HG02840 (cell line): Measurements from ENCODE around the gene ANKRD49.
A peak's percentile ranks its signal among the peaks of the same experiment; 100 is the strongest.

Source experiments
- ATAC-seq: cut with Tn5 transposase; IDR thresholded peaks from one replicate; pipeline ENCODE4 v1.9.1; 2021; ENCODE audit warnings: mild to moderate bottlenecking, moderate library complexity, moderate number of reproducible peaks; ENCODE audit not compliant: unreplicated experiment, low FRiP score

Gene ANKRD49, protein sequence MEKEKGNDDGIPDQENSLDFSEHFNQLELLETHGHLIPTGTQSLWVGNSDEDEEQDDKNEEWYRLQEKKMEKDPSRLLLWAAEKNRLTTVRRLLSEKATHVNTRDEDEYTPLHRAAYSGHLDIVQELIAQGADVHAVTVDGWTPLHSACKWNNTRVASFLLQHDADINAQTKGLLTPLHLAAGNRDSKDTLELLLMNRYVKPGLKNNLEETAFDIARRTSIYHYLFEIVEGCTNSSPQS

DNA sequence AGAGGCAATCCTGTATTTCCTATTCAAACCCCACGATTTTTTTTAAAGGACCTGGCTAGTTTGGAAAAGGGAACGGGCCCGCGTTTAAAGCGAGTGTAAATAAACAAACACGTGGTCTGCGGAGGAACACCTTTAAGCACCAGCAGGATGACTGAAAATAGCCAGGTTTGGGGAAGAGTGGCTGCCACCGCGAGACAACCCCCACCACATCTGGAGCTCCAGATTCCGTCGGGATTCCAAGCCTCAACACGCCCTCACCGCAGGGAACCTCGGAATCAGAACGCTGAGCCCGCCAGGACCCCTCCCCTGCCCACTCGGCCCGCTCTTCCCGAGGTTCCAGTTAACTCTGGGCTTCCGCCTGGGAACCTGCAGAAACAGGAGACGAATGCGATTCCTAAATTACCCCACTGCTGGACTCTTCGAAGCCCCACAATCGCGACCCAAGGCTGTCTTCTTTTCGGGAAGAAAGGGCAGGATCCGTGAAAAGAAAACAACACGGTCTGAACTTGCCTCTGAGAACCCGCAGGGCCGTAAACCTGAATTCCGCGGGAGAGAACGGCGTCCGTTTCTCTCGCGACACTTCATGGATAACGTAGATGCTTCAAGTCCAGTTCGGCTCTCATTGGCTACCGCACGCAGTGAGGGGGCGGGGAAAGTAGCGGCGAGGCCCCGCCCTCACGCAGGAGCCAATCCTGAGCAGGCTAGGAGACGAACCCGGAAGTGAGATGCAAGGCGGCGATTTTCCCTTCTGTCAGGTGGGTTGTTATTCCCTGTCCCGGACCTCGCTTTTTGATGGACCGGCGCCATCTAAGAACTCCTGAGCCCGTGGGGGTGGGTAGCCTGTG, at the start of gene ANKRD49, which contains the start of gene MRE11:
TSS of gene ANKRD49 (plus strand) at position 704 of the 845 bp plus-strand sequence. CDS start 2,710 bp downstream, outside the sequence.
TSS of gene MRE11 (minus strand) at position 564 of the 845 bp plus-strand sequence. CDS start 1,043 bp downstream, outside the sequence.
- ATAC-seq, result peak; percentile 99

DNA sequence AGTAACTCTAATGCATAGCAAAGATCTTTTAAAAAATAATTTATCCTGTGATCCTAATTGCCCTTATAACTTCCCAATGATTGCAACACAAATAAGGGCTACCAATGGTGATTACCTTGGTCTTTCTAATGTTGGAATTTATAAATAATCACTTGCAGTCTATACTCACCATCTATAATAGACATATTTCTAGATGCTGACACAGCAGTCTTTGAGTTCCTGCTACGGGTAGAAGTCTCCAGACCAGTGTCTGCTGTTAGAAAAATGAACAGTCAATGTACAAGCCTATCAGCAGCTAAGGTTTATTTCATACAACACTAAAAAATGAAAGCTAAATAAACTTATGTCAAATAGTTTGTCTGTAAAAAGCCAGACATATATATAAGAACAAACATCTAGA, 48.1 kb upstream of the ANKRD49 start:
- ATAC-seq, result no peak

DNA sequence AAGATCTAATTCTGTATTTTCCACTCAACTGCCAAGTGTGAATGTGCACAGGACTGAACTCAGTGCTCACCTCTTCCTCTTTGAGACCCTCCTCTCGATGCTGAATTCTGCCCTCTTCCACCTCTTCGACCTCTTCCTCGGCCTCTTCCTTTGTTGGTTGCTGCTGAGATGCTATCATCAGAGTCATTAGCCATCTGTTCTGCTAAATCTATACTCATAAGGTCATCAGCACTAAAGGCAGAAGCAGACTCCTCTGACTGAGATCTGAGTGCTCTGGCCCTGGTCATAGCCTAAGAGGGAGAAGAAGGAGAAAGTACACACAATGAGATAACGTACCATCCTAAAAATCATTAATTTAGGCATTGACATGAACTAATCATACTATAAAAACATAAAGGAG, 46.6 kb upstream of the ANKRD49 start:
- ATAC-seq, result no peak

DNA sequence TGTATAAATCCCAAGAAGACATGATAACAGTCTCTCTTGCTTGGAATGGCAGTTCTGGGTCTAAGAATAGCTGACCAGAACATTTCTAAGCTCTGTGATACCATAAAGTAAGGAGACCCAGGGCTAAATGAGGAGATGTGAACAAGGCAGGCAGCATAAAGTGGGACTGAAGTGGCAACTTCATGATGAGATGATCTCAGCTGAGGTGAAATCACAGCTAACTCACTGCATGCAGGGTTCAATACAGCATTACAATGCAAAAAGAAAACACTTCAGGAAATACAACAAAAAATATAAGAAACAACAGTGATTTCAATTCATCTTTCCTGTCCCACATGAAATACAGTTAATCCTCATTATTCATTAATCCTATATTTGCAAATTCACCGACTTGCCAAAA, 44.8 kb upstream of the ANKRD49 start:
- ATAC-seq, result no peak

DNA sequence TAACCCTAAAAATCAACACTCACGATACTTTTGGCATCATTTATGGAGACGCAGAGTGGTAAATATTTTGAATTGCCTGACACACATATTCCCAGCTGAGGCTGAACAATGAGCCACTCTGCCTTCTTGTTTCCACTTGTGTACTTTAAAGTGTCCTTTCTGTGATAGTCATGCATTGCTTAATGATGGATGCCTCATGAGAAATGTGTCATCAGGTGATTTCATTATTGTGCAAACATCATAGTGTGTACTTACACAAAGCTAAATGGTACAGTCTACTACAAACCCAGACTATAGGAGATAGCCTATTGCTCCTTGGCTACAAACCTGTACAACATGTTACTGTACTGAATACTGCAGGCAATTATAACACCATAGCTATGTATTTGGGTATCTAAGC, 44.3 kb upstream of the ANKRD49 start:
- ATAC-seq, result no peak

DNA sequence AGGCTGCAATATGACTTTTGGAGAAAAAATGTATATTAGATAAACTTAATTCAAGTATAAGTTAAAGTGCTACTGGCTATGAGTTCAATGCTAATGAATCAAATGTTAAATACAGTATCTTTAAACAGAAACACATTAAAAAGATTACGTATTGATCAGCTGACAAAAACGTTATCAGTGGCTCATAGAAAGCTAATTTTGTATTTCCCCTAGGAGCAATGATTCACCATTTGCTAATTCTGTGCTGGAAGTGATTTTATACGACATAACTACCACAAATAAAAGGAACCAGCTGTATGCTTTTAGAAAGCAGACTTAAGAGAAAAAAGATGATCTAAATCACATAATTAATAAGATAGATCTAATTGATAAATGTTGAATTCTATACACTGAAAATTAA, 43.7 kb upstream of the ANKRD49 start:
- ATAC-seq, result no peak

DNA sequence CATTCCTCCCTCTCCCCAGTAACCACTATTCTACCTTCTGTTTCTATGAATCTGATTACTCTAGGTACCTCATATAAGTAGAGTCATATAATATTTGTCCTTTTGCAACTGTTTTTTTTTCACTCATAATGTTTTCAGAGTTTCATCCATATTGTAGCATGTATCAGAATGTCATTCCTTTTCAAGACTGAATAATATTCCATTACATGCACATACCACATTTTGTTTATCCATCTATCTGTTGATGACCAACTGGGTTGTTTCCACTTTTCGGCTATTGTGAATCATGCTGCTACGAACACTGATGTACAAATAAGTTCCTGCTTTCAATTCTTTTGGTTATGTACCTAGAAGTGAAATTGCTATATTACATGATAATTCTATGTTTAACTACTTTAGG, 40.8 kb upstream of the ANKRD49 start:
- ATAC-seq, result no peak

DNA sequence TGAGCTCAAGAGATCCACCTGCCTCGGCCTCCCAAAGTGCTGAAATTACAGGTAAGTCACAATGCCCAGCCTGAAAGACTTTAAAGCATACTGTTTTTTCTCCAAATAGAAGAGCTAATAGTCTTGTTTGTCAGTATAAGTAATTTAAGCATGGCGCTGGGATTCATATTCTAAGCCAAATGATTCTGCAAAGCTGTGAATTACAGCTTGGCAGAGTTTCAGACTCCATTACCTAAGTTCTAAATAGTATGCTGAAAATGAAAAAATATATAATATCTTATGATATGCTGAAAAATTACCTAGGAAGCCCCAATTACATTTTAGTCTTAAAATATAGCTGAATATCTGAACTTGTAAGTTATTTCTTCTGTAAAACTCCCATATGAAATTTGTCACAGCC, 39.5 kb upstream of the ANKRD49 start:
- ATAC-seq, result no peak

DNA sequence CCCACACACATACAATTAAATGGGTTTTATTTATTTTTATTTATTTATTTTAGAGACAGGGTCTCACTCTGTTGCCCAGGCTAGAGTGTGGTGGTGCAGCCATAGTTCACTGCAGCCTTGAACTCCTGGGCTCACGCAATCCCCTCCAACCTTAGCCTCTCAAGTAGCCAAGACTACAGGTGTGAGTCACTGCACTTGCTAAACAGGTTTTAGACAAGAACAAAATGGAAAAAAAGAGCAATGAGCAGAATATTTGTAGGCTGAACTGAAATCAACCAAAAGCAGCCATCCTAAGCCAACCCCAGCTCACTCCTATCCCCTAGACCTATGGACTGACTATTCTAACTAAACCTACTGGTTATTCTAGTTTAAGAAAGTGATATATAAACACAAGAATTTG, 37.9 kb upstream of the ANKRD49 start:
- ATAC-seq, result no peak

DNA sequence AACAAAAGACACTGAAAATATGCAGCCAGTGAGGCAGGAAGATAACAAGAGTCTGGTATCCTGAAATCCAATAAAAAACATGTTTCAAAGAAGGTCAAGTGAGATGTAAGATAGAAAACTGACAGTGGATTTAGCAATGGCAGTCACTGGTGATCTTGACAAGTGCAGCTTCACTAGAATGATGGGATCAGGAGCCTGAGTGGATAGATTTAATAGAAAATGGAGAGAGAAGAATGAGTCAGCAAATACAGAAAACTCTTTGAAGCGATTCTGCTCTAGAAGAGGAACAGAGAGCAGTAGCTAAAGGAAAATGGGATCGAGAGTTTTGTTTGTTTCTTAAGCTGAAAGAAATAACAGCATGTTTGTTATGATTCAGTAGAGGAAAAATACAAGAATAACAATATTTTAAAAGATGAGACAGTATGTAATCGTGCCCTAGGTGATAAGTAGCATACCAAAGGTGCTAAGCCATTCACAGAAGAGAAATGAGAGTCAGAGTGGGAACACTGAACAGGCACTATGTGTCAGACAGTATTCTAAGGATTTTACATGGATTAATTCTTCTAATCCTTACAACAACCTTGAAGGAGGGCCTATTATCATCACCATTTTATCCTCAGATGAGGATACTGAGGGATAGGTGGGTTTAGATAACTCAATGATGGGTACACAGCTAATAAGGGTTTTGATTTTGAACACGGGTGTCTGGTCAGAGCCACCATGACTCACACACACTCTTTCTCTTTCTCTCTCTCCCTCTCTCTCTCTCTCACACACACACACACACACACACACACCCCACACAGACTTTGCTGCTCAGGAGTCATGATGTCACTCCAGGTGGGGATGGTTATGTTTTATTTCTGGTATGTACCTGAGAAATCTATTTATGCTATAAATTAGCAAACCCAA, 36.4 kb upstream of the ANKRD49 start:
- ATAC-seq, result no peak

DNA sequence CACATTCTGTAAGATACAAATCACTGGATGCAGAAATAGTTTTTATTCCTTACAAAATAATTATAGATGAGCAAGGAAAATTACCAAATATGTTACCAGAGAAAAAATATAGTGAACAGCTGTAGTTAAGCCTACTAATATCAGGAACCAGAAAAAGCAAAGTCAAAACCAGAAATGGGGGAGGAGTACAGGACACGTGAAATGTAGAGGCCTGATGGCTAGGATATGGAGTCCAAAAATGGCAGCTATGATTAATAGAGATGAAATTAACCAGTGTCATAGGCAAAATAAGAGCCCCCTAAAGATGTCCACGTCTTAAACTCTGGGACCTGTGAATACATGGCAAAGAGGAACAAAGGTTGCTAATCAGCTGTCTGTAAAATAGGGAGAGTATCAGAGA, 34.2 kb upstream of the ANKRD49 start:
- no peak for ATAC-seq

DNA sequence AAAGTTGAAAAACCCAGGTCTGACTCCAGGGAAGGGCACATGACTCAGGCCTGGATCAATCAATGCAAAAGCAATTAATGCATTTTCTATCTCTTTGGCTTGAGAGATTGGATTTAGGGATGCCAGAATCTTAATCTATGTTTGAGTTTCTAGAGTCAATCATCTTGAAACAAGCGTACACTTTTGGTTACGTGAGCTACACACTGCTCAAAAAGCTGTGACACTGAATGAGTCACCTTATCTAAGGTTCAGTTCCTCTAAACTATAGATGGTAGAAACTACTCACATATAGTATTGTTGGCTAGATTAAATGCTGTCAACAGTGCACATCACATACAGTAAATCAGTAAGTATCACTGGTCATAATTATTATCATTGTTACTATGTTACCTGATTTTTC, 24.4 kb upstream of the ANKRD49 start:
- ATAC-seq, result peak; percentile 81

DNA sequence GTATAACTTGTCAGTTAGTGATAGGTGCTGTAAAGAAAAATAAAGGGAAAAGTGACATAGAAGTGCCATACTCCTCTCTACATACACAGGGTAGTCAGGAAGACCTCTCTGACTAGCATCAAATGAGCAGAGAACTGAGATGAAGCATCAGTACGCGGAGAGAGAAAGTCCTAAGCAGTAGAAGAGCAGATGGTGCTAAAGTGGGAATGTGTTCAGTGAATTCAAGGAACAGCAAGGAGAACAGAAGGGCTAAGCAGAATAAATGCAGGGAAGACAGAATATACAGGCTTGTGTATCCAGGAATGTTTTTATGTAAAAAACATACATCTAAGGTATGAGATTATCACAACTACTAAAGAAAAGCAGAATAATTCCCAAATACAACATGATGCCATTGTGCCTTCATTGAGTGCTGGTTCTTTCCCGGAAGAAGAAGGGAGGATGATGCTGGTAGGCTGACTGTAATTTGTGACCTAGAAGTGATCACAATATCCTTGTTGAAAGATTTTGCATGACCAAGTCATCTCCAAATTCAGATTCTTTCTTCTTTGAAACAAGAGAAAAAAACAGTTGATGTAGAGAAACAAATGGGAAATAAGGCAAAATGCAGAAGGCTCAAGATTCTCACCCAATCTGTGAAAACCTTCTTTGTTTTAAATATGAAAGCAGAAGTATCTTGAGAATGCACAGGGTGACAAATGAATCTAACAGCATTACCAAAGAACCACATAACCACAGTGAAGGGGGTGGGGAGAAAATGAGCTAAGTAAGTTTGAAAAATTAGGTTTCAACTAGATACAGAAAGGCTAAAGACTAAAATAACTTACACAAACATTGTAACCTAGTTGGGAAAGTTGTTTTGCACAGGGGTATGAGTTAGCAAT, 20.6 kb upstream of the ANKRD49 start:
- ATAC-seq, result peak; percentile 89

DNA sequence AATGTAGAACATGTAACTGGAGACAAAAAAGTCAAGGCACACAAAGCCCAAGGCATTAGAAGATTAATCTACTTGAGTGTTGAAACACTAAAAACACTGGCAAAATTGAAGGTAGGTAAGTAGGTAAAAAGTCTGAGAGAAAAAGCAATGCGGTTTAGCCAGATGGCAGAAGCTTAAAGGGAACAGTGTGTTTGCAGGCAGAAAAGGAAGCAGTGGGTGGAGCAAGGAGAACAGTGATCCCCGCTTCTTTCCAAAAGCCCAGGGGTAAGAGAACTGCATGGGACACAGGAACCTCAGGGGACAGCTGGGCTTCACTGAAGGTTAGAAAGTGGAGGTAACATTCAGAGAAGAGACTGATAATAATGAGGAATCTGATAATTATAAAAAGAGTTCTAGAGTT, 16.2 kb upstream of the ANKRD49 start:
- ATAC-seq, result no peak

DNA sequence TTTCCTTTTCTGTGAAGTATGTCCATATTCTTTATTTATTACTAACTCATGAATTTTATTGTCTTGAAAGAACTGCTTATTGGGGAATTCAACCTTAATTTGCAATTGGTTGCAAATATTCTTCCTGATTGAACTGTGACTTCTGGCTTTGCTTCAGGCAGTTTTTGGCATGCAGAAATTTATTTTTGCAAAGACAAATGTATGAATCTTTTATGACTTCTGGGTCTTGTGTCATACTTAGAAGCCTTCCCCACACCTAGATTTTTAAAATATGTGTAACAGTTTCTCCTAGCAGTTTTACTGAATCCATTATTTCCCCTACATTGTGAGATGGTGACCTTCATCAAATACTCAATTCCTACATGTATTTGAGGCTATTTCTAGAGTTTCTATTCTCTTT, 12.4 kb upstream of the ANKRD49 start:
- no peak for ATAC-seq

DNA sequence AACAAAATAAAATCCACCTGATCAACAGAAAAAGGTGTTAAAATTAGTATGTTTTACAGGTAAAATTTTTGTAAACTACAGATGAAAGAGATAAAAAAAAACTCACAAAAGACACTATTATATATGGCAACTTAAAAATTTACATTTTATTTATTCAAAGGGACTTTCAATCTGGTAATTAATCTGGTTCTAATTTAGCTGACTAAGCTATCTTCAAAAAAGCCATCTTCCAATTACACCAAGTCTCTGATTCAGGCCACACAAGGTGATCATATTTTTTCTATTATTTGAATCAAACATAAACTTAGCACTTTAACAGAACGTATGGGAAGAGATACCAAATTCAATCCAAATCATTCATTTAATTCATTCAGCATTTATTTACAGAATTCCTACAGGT, 7.7 kb upstream of the ANKRD49 start:
- ATAC-seq, result no peak

DNA sequence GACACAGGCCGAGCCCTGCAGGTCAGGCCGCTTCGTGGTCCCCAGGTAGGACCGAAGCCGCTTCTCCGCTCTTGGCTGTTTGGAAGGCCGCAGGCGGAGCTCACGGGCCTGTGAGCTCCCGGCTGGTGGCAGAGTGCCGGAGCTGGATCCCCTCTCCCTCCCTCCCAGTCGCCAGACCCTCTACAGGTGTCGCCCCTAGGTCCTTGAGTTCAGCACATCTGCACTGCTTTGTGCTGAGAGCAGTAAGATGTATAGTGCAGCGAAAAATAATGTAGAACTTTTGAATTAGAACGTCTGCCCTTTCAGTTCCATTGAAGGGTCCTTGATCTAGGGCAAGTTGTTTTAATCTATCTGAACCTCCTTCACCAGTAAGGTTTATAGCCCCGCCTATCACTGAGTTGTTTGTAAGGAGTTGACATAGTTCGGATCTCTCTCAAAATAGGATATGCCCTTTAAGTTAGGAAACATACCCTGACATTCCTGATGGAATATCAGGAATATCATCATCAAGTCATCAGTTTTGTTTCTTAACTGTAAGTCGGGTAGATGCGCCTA, 419 bp downstream of the ANKRD49 start:
- ATAC-seq, result peak; percentile 61

DNA sequence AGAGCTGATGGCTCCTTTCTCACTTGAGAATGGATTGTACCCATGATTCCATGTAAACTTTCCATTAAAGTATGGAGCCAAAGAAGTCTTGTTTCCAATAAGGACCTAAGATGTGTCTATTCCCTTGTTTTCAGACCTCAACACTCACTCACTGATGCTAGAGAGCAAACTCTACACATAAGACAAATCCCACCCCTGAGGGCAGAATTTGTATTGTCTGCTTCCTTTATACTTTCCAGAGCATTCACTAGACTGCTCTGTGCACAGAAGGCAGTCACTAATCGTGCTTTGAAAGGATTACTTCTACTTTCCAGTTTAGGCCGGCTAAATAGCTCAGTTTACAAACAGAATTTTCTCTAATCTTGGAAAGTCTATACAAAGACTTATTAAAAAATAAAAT, 6.4 kb downstream of the ANKRD49 start:
- ATAC-seq, result no peak

DNA sequence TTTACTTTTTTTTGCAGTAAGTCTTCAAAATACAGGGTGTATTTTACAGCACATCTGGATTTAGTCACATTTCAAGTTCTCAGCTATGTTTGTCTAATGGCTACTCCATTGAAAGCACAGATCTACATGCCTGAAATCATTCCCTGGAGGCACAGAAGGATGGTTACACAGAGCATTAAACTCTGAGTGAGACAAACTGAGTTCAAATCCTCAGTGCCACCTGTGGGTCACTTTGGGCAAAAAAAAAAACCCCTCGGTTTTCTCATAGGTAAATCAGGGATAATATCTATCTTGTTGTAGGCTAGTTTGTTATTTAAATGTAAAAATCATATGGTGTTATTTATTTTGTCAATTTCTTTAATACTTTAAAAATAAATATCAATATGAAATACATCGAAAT, 7.7 kb downstream of the ANKRD49 start:
- ATAC-seq, result no peak
